ENCODE measurements around the gene TRAF2.
"Not testable (repeated sequence)": the region's sequence is repeated elsewhere in the genome, so short reads cannot be mapped to it uniquely, and the experiment has no call there.

TRAF2 gene

GRCh38 chr9:136880651-136881050 lies 5.7 kb upstream of the TRAF2 start:
- TF ChIP-seq Cebpa-rat (IDR thresholded peaks at IDR 0.05), result no peak
- Histone ChIP-seq H3K9ac (no peak overlapping the region), H3K4me1 (peaks cover 24 to 35% (median 33%) of the 10 kb centered on the region in 10 experiments), H3K27ac (no peak overlapping the region), H3K27me3 (no peaks in the 10 kb centered on the region), H3K9me3 (replicated peaks in 1 of 11) (no peaks in the 10 kb centered on the region), H3K4me3 (no peak overlapping the region), H3K4me2 (no peak overlapping the region; a peak in 1 of 22 replicates), H4K20me1 (no peaks in the 10 kb centered on the region), H3K36me3 (no peaks in the 10 kb centered on the region)

GRCh38 chr9:136881691-136882108 lies 4.6 kb upstream of the TRAF2 start:
- H3K4me3 ChIP-seq, result peak overlapping the region in 6 of 10 experiments; percentile 15 to 55 (median 24); a peak in 7 of 20 replicates
- H3K27ac ChIP-seq, result peak overlapping the region in 9 of 11 experiments; percentile 24 to 64 (median 49); a peak in 14 of 22 replicates

GRCh38 chr9:136882109-136882946 lies 4.0 kb upstream of the TRAF2 start:
- Histone ChIP-seq H3K4me3 (peak overlapping the region in 9 of 10 experiments; percentile 9 to 55 (median 22); a peak in 10 of 20 replicates), H3K4me1 (peaks cover 29 to 40% (median 39%) of the 10 kb centered on the region in 10 experiments), H3K36me3 (no peaks in the 10 kb centered on the region), H4K20me1 (peaks cover 0 to 7% (median 6%) of the 10 kb centered on the region in 11 experiments; a peak in 18 of 22 replicates), H3K9ac (peak overlapping the region in 9 of 11 experiments; percentile 24 to 59 (median 42); a peak in 17 of 22 replicates), H3K27ac (peak overlapping the region in 10 of 11 experiments; percentile 4 to 64 (median 48); a peak in 15 of 22 replicates), H3K27me3 (no peaks in the 10 kb centered on the region), H3K4me2 (peak overlapping the region; percentile 82 to 98 (median 89)), H3K9me3 (replicated peaks in 1 of 11) (no peaks in the 10 kb centered on the region)
- peak in 1 of 11 experiments; percentile 37; a peak in 2 of 22 replicates for TF ChIP-seq Cebpa-rat (IDR thresholded peaks at IDR 0.05)

More at GRCh38 chr9:136881691-136882108, 4.6 kb upstream of the TRAF2 start:
- TF ChIP-seq Cebpa-rat (IDR thresholded peaks at IDR 0.05), result no peak
- no peaks in the 10 kb centered on the region for H3K36me3 ChIP-seq
- no peaks in the 10 kb centered on the region for H3K9me3 ChIP-seq (replicated peaks in 1 of 11)
- H4K20me1 ChIP-seq, result peaks cover 0 to under 1% (median 0%) of the 10 kb centered on the region in 11 experiments; a peak in 5 of 22 replicates
- peak overlapping the region; percentile 82 to 98 (median 89) for H3K4me2 ChIP-seq
- peaks cover 27 to 38% (median 36%) of the 10 kb centered on the region in 10 experiments for H3K4me1 ChIP-seq
- no peaks in the 10 kb centered on the region for H3K27me3 ChIP-seq
- H3K9ac ChIP-seq, result peak overlapping the region in 9 of 11 experiments; percentile 24 to 59 (median 42); a peak in 16 of 22 replicates

- H3K4me3 ChIP-seq, result not testable (repeated sequence)
- H3K4me2 ChIP-seq, result peak overlapping the region; percentile 82 to 98 (median 89)
Observed at GRCh38 chr9:136882947-136883283, 3.4 kb upstream of the TRAF2 start.

GRCh38 chr9:136883670-136884069 lies 2.6 kb upstream of the TRAF2 start:
- peaks cover 41 to 54% (median 51%) of the 10 kb centered on the region in 10 experiments for H3K4me1 ChIP-seq
- not testable (repeated sequence) for H3K36me3 ChIP-seq; H3K4me2 ChIP-seq; H3K27me3 ChIP-seq; H3K27ac ChIP-seq; H3K9ac ChIP-seq; H3K4me3 ChIP-seq; H3K9me3 ChIP-seq (replicated peaks in 1 of 11)
- H4K20me1 ChIP-seq, result peaks cover 6 to 20% (median 19%) of the 10 kb centered on the region in 11 experiments; a peak in 20 of 22 replicates

More at GRCh38 chr9:136882947-136883283, 3.4 kb upstream of the TRAF2 start:
- Histone ChIP-seq H3K9ac (peak overlapping the region in 4 of 11 experiments; percentile 24 to 46 (median 40); a peak in 4 of 22 replicates), H3K4me1 (peaks cover 35 to 46% (median 45%) of the 10 kb centered on the region in 10 experiments), H4K20me1 (peaks cover 0 to 13% (median 12%) of the 10 kb centered on the region in 11 experiments; a peak in 19 of 22 replicates), H3K27ac (peak overlapping the region in 6 of 11 experiments; percentile 24 to 62 (median 52); a peak in 7 of 22 replicates)
- H3K27me3 ChIP-seq; H3K9me3 ChIP-seq (replicated peaks in 1 of 11); H3K36me3 ChIP-seq: not testable (repeated sequence)

- Histone ChIP-seq H3K9ac (peak overlapping the region; percentile 86 to 98 (median 92)), H3K4me2 (peak overlapping the region; percentile 83 to 100 (median 97)), H3K27me3 (no peaks in the 10 kb centered on the region), H3K9me3 (replicated peaks in 1 of 11) (no peaks in the 10 kb centered on the region), H3K4me1 (peaks cover 38 to 51% (median 47%) of the 10 kb centered on the region in 10 experiments), H4K20me1 (peaks cover 25 to 53% (median 51%) of the 10 kb centered on the region in 11 experiments; a peak in 20 of 22 replicates), H3K27ac (peak overlapping the region; percentile 71 to 92 (median 90)), H3K36me3 (peaks cover 12 to 29% (median 26%) of the 10 kb centered on the region in 11 experiments; a peak in 21 of 22 replicates), H3K4me3 (peak overlapping the region; percentile 77 to 99 (median 96))
- no peak for TF ChIP-seq Cebpa-rat (IDR thresholded peaks at IDR 0.05)
Observed at GRCh38 chr9:136886610-136887597, 588 bp downstream of the TRAF2 start.

GRCh38 chr9:136888454-136888853 lies 2.1 kb downstream of the TRAF2 start:
- Histone ChIP-seq H3K36me3 (peaks cover 19 to 43% (median 37%) of the 10 kb centered on the region in 11 experiments), H3K4me3 (peak overlapping the region in 1 of 10 experiments; percentile 98; a peak in 1 of 20 replicates), H4K20me1 (peaks cover 35 to 68% (median 67%) of the 10 kb centered on the region in 11 experiments; a peak in 21 of 22 replicates), H3K4me1 (peaks cover 23 to 48% (median 35%) of the 10 kb centered on the region in 10 experiments), H3K27me3 (no peaks in the 10 kb centered on the region), H3K27ac (no peak overlapping the region; a peak in 1 of 22 replicates), H3K9ac (peak overlapping the region in 7 of 11 experiments; percentile 1 to 95 (median 41); a peak in 8 of 22 replicates), H3K4me2 (peak overlapping the region in 9 of 11 experiments; percentile 83 to 100 (median 97); a peak in 11 of 22 replicates), H3K9me3 (replicated peaks in 1 of 11) (no peaks in the 10 kb centered on the region)
- no peak for TF ChIP-seq Cebpa-rat (IDR thresholded peaks at IDR 0.05)

- no peak for TF ChIP-seq Cebpa-rat (IDR thresholded peaks at IDR 0.05)
- Histone ChIP-seq H3K27ac (no peak overlapping the region), H3K4me1 (peaks cover 22 to 45% (median 34%) of the 10 kb centered on the region in 10 experiments), H4K20me1 (peaks cover 49 to 82% (median 81%) of the 10 kb centered on the region in 11 experiments; a peak in 21 of 22 replicates), H3K4me2 (no peak overlapping the region), H3K9ac (no peak overlapping the region), H3K9me3 (replicated peaks in 1 of 11) (no peaks in the 10 kb centered on the region), H3K36me3 (peaks cover 29 to 57% (median 48%) of the 10 kb centered on the region in 11 experiments), H3K4me3 (no peak overlapping the region), H3K27me3 (no peaks in the 10 kb centered on the region)
Observed at GRCh38 chr9:136889858-136890257, 3.5 kb downstream of the TRAF2 start.
